ENCODE results near the gene LRRC4C.

The LRRC4C gene

GRCh38 chr11:40286137-40286536, 1173.3 kb downstream of the LRRC4C start:
- DNase-seq = no peak

GRCh38 chr11:40285558-40285957, 1173.9 kb downstream of the LRRC4C start:
- no peak for DNase-seq

- peak in 1 of 4 experiments; percentile 6 for DNase-seq
Measured at GRCh38 chr11:40281052-40281580, 1178.3 kb downstream of the LRRC4C start.

- no peak for DNase-seq
Measured at GRCh38 chr11:40280159-40281051, 1179.0 kb downstream of the LRRC4C start.

GRCh38 chr11:40276960-40277359, 1182.5 kb downstream of the LRRC4C start:
- DNase-seq = no peak

- DNase-seq = no peak
Measured at GRCh38 chr11:40274017-40274416, 1185.4 kb downstream of the LRRC4C start.

- no peak for DNase-seq
Measured at GRCh38 chr11:40273192-40273732, 1186.2 kb downstream of the LRRC4C start.

GRCh38 chr11:40271361-40271760, 1188.1 kb downstream of the LRRC4C start:
- DNase-seq = no peak

- no peak for DNase-seq
Measured at GRCh38 chr11:40269865-40270264, 1189.6 kb downstream of the LRRC4C start.

- DNase-seq = no peak
Measured at GRCh38 chr11:40268551-40268950, 1190.9 kb downstream of the LRRC4C start.

- DNase-seq = no peak
Measured at GRCh38 chr11:40255457-40255856, 1204.0 kb downstream of the LRRC4C start.

- DNase-seq = no peak
Measured at GRCh38 chr11:40253166-40253565, 1206.3 kb downstream of the LRRC4C start.

- DNase-seq = no peak
Measured at GRCh38 chr11:40252236-40252635, 1207.2 kb downstream of the LRRC4C start.

GRCh38 chr11:40246983-40247382, 1212.5 kb downstream of the LRRC4C start:
- no peak for DNase-seq

GRCh38 chr11:40241524-40242051, 1217.9 kb downstream of the LRRC4C start:
- DNase-seq = no peak

- no peak for DNase-seq
Measured at GRCh38 chr11:40240284-40240683, 1219.2 kb downstream of the LRRC4C start.

GRCh38 chr11:40236526-40236925, 1222.9 kb downstream of the LRRC4C start:
- no peak for DNase-seq

- DNase-seq = no peak
Measured at GRCh38 chr11:40235841-40236240, 1223.6 kb downstream of the LRRC4C start.

- no peak for DNase-seq
Measured at GRCh38 chr11:40230821-40231220, 1228.6 kb downstream of the LRRC4C start.

GRCh38 chr11:40228662-40229061, 1230.8 kb downstream of the LRRC4C start:
- no peak for DNase-seq

GRCh38 chr11:40227730-40228129, 1231.7 kb downstream of the LRRC4C start:
- DNase-seq = no peak

- DNase-seq = no peak
Measured at GRCh38 chr11:40226654-40227053, 1232.8 kb downstream of the LRRC4C start.

- DNase-seq = no peak
Measured at GRCh38 chr11:40223596-40224330, 1235.7 kb downstream of the LRRC4C start.
